Suprapubic skin (tissue), 4 donors: ENCODE measurements around the gene FBXO48.

ENCODE experiments used
- CTCF ChIP-seq, 2 donors: fragments of 200-600 bp in 1 of 2; fragments of 450-650 bp in 1 of 2; sonication (generic) in 1 of 2; IDR thresholded peaks; one replicate each; pipeline ENCODE4 v1.5.1; 2016 to 2019; ENCODE audit warnings: antibody characterized with exemption in 2 of 2, mild to moderate bottlenecking in 1 of 2, moderate library complexity in 1 of 2
- EP300 ChIP-seq: sonication (generic); formaldehyde crosslinking; IDR thresholded peaks from one replicate; pipeline ENCODE4 v1.6.1; 2017; ENCODE audit warnings: antibody characterized with exemption
- POLR2A ChIP-seq, 2 donors: fragments of 450-650 bp; IDR thresholded peaks; one replicate each; pipeline ENCODE4 v1.6.1; 2017; ENCODE audit warnings: antibody characterized with exemption in 2 of 2, mild to moderate bottlenecking in 2 of 2, moderate library complexity in 2 of 2
- POLR2AphosphoS5 ChIP-seq, 3 donors: sonication (generic); formaldehyde crosslinking; IDR thresholded peaks; one replicate each; pipeline ENCODE4 v1.6.1; 2017; ENCODE audit warnings: antibody characterized with exemption in 3 of 3

GRCh38 chr2:68512966-68513365 lies 45.9 kb upstream of the FBXO48 start:
- no peak for TF ChIP-seq CTCF (IDR thresholded peaks at IDR 0.05)
- no peak for TF ChIP-seq POLR2A (IDR thresholded peaks at IDR 0.05)
- TF ChIP-seq POLR2AphosphoS5 (IDR thresholded peaks at IDR 0.05), result no peak
- TF ChIP-seq EP300, result no peak
